Muscle layer of colon (tissue), 2 donors: ENCODE data around the gene ATG3.
A peak's percentile ranks its signal among the peaks of the same experiment; 100 is the strongest.
"Not testable (repeated sequence)": the region's sequence is repeated elsewhere in the genome, so short reads cannot be mapped to it uniquely, and the experiment has no call there.

Experiments
- H3K27ac ChIP-seq: one replicate; pipeline ENCODE4 v1.7.0; 2013; ENCODE audit warnings: low read depth, mild to moderate bottlenecking, low read length, moderate library complexity
- H3K27me3 ChIP-seq, 2 donors: one replicate each; pipeline ENCODE4 v1.7.0; 2013; ENCODE audit warnings: low read length in 2 of 2, mild to moderate bottlenecking in 2 of 2; ENCODE audit not compliant: insufficient read depth in 2 of 2, control insufficient read depth in 1 of 2
- H3K36me3 ChIP-seq: one replicate; pipeline ENCODE4 v1.7.0; 2013; ENCODE audit warnings: mild to moderate bottlenecking, low read length; ENCODE audit not compliant: insufficient read depth
- H3K4me1 ChIP-seq: one replicate; pipeline ENCODE4 v1.7.0; 2013; ENCODE audit warnings: mild to moderate bottlenecking, low read length; ENCODE audit not compliant: insufficient read depth
- H3K4me3 ChIP-seq, 2 donors: one replicate each; pipeline ENCODE4 v1.7.0; 2013; ENCODE audit warnings: low read length in 2 of 2, low read depth in 1 of 2, mild to moderate bottlenecking in 1 of 2, moderate library complexity in 1 of 2
- H3K9ac ChIP-seq: one replicate; pipeline ENCODE4 v1.7.0; 2013; ENCODE audit warnings: low read length
- H3K9me3 ChIP-seq: one replicate; pipeline ENCODE4 v1.7.0; 2013; ENCODE audit warnings: mild to moderate bottlenecking, low read length
- donor health status: abdominal sarcoma.
- donor health status: Adenocarcinoma of cecum.

The ATG3 gene

DNA sequence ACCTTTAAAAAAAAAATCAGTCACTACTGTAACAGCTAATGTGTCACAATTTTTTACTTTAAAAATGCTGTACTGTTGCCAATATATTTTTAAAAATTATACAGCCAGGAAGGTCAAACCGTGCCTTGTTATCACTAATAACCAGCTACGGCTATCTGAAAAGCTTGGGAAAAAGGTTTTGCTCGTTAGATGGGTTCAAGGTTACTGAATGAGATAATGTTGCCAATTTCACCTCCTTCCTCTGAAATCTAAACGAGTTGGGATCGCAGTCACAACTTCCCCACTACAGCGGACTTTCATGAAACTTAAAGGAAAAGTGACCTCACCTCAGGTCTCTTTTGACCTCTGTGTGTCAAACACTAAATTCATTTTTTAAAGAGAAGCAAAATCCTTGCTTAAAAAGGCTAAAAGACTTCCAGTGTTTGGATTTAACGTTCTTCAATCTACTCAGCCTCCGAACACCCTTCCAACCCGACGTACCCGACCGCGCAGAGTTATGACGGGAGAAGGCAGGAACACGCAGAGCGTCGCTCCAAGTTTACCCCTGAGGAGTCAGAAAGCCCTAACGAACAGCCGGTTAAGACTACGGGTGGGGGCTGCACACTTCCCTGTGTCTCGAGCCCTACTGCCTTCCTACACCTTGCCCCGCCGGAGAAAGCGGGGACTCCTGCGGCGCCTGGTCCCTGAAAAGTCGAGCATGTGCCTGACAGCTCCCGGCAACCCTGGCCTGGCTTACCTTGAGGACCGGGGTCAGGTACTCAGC lies 860 bp downstream of the ATG3 start:
- Histone ChIP-seq H3K9ac (peak overlapping the region; percentile 69), H3K4me1 (peaks cover 30% of the 10 kb centered on the region), H3K4me3 (peak overlapping the region; percentile 72 to 89), H3K9me3 (no peaks in the 10 kb centered on the region), H3K27me3 (no peaks in the 10 kb centered on the region), H3K36me3 (peaks cover 9% of the 10 kb centered on the region), H3K27ac (peak overlapping the region; percentile 62)

DNA sequence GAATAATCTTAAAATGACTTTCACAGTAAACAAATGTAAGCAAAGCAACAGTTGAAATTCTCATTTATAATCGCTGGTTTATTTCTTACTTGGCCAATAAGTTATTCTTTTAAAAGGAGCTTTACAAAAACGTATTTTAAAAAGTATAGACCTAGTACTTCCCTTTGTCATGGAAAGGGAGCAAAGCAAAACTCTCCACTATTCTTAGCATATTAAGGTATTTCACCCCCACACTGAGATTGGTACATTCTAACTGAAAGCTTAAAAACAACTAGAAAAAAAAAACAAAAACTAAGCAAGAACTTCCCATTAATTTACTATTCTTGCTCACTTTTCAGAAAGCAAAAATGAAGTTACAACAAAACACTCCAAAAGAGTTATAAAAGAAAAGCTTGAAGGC lies 1.5 kb downstream of the ATG3 start:
- Histone ChIP-seq H3K27me3 (no peaks in the 10 kb centered on the region), H3K4me3 (peak overlapping the region; percentile 72 to 89), H3K4me1 (peaks cover 30% of the 10 kb centered on the region), H3K27ac (no peak overlapping the region), H3K9ac (peak overlapping the region; percentile 69), H3K9me3 (no peaks in the 10 kb centered on the region), H3K36me3 (peaks cover 9% of the 10 kb centered on the region)

DNA sequence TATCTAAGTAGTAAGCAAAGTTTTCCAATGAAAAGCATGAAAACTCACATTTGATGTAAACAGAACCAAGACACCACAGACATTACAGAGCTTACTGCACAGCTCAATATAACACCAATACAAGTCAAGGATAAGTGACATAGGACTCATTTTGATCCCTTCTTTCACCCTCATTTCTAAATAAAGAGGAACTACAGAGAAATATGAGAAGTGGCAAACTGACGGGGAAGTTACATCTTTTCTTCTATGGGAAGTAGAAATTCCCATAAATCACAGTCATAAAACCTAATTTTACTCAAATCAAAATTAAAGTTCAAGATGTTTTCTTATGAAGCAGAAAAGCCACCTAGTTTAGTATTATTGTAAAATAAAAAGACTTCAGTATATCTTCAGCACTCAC lies 3.8 kb downstream of the ATG3 start:
- H3K27ac ChIP-seq: no peak overlapping the region

DNA sequence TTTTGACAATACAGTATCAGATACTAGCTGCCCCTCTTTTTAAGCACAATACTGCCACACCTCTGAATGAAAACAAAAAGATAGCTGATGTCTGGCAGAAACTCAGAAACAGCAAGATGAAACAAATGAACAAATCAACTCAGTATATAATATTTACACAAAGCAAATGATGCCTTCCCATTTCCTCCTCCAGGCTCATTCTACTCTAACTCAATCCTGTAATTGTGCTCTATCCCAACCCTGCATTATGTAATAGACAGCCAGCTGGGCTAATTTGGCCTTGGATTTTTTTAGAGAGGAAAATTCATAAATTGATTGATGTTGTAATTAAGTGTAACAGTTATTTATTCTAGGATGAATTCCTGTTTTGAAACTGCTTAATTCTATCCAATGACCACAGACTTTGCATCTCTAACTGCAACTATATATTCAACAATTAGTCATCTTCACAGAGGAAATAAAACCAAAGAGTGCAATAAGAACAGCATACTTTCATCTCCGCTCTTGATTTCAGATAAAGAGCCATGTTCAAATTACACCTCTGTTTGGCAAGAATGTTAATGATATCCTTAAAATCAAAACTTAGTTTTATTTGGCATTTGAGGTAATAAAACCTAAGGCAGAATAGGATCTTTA lies 6.1 kb downstream of the ATG3 start:
- H3K27ac ChIP-seq: no peak overlapping the region
- no peak overlapping the region for H3K4me3 ChIP-seq

More for the DNA sequence above, 3.8 kb downstream of the ATG3 start:
- H3K36me3 ChIP-seq: peaks cover 5% of the 10 kb centered on the region
- no peak overlapping the region for H3K9ac ChIP-seq
- H3K9me3 ChIP-seq: no peaks in the 10 kb centered on the region
- no peaks in the 10 kb centered on the region for H3K27me3 ChIP-seq
- peaks cover 22% of the 10 kb centered on the region for H3K4me1 ChIP-seq
- no peak overlapping the region for H3K4me3 ChIP-seq

DNA sequence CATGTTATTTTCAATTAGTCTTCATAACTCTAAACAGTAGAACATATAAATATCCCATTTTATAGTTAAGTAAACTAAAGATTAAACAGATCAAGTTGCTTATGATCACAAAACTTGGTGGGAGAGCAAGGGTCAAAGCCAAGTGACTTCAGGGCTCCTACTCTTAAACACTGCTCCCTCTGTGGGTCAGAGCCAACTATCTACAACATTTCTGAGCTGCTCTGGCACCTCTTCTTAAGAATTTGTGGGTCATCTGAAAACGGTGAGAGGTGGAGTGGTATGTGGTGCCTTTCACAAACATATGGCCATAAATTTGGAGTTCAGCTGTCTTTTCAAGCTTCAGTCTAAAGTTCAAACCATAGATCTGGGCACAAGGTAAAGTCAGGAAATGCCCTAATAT lies 10.9 kb downstream of the ATG3 start:
- no peaks in the 10 kb centered on the region for H3K9me3 ChIP-seq
- H3K4me1 ChIP-seq: peaks cover 5% of the 10 kb centered on the region
- H3K27ac ChIP-seq: no peak overlapping the region
- H3K9ac ChIP-seq: no peak overlapping the region
- H3K4me3 ChIP-seq: no peak overlapping the region
- no peaks in the 10 kb centered on the region for H3K27me3 ChIP-seq
- H3K36me3 ChIP-seq: peaks cover 26% of the 10 kb centered on the region

More for the DNA sequence above, 6.1 kb downstream of the ATG3 start:
- Histone ChIP-seq H3K4me1 (peaks cover 25% of the 10 kb centered on the region), H3K9ac (no peak overlapping the region), H3K27me3 (no peaks in the 10 kb centered on the region), H3K9me3 (no peaks in the 10 kb centered on the region), H3K36me3 (peaks cover 5% of the 10 kb centered on the region)

DNA sequence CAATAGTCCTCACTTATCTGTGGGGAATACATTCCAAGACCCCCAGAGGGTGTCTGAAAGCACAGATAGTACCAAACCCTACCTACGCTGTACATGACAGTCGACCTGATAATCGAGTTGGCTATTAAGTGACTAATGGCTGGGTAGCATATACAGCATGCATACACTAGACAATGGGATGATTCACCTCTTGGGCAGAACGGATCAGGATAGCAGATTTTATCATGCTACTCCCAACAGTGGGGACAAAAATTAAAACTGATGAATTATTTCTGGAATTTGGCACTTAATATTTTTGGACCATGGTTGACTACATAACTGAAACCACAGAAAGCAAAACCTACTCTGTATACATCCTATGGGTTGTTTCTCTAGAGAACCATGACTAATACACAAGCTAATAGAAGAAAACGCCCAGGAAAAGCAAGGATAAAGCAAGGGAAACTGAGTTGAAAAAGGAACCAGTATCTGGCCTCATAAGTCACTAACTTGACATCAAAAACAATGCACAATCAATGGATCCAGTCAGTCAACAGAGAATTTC lies 15.5 kb downstream of the ATG3 start:
- no peaks in the 10 kb centered on the region for H3K9me3 ChIP-seq
- no peak overlapping the region for H3K4me3 ChIP-seq
- peaks cover 36% of the 10 kb centered on the region for H3K36me3 ChIP-seq
- H3K27me3 ChIP-seq: no peaks in the 10 kb centered on the region
- no peak overlapping the region for H3K9ac ChIP-seq
- no peak overlapping the region for H3K27ac ChIP-seq
- H3K4me1 ChIP-seq: peaks cover 5% of the 10 kb centered on the region

DNA sequence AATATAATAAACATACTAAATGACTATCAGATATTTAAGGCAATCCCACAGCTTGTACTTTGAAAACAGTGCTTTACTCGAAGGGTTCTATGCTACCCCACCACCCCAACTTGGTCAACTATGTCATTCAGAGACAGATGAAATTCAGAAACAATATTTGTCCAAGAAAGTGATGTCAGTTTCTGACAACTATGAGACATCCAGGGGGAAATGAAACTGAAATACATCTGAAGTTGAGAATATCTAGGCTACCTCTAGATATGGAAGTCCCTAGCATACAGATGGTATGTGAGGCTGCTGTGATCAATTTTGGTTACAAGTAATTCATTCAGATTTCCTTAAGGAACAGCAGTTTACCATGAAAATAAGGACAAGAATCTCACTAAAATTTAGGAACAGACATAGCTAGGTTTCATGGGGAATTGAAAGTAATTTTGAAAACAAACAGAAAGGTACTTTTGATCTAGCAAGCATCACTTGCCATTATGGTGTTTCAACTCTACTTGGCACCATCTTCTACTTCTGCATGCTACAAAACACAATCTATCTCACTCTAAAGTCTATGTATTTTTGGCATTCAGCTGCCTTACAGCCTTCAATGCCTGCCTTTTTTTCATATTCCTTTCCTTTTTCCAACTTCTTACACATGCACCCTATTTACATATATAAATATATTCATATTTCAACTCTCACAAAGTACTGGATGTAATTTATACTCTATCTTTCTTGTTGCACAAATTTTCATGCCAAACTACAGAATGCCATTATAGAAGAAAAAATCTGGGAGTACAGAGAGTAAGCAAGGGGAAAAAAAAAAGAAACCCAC lies 21.7 kb downstream of the ATG3 start:
- no peaks in the 10 kb centered on the region for H3K9me3 ChIP-seq
- no peaks in the 10 kb centered on the region for H3K4me1 ChIP-seq
- peaks cover 18% of the 10 kb centered on the region for H3K36me3 ChIP-seq
- H3K27ac ChIP-seq: no peak overlapping the region
- H3K9ac ChIP-seq: no peak overlapping the region
- H3K27me3 ChIP-seq: no peaks in the 10 kb centered on the region
- H3K4me3 ChIP-seq: no peak overlapping the region

DNA sequence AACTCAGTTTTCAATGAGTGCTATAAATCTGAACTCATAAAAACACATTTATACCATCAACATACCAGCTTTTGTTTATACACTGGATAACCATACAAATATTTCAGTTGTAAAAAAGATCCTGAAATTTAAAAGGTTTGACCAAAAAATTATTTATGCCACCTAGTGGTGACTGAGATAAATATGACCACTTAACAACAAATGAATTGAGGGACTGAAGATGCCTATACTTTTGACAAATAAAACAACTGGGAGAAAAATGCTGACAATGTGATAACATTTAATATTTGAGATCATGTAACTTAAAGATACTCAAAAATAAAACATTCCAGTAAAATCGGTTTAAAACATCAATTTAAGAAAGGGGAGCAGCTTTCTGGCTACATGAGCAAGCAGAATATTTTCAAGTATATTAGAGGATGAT lies 30.4 kb downstream of the ATG3 start:
- Histone ChIP-seq H3K4me1 (no peaks in the 10 kb centered on the region), H3K36me3 (peaks cover 32% of the 10 kb centered on the region), H3K4me3 (no peak overlapping the region), H3K27ac (no peak overlapping the region), H3K9me3 (no peaks in the 10 kb centered on the region), H3K27me3 (no peaks in the 10 kb centered on the region), H3K9ac (no peak overlapping the region)

DNA sequence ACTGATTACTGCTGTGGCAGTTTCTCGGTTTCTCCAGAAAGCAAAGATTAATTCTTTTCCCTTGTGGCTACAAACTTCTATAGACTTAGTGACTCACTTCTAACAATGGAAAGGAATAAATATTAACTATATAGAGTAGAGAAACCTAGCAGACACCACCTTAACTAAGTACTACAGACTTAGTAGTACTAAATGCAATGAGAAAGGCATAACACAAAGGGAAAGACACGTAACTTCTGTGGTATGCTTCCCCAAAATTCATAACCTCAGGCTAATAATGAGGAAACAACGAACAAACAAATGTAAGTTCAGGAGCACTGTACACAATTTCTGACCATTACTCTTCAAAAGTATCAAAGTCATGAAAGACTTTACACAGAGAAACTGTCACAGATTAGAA lies 31.2 kb downstream of the ATG3 start:
- Histone ChIP-seq H3K36me3 (peaks cover 32% of the 10 kb centered on the region), H3K27me3 (no peaks in the 10 kb centered on the region)

DNA sequence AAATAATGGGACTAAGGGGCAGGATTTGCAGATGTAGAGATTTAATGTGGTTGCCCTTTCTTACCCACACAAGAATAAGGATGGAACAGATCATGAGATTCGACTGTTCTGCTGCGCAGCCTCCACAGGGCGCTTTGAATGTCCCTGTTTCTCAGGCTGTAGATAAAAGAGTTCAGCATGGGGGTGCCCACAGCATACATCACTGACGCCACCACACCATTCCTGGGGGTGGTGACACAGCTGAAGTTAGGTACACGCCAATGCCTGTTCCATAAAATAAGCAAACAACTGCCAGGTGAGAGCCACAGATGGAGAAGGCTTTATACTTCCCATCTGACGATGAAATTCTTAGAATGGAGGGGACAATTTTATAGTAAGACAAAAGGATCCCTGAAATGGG lies 37.6 kb downstream of the ATG3 start:
- H3K9ac ChIP-seq, H3K9me3 ChIP-seq, H3K4me1 ChIP-seq, H3K4me3 ChIP-seq, H3K27me3 ChIP-seq, H3K27ac ChIP-seq: not testable (repeated sequence)
- peaks cover 15% of the 10 kb centered on the region for H3K36me3 ChIP-seq

More for the DNA sequence above, 31.2 kb downstream of the ATG3 start:
- no peak overlapping the region for H3K9ac ChIP-seq
- H3K4me3 ChIP-seq: no peak overlapping the region
- H3K27ac ChIP-seq: no peak overlapping the region
- H3K4me1 ChIP-seq: no peaks in the 10 kb centered on the region
- H3K9me3 ChIP-seq: no peaks in the 10 kb centered on the region

DNA sequence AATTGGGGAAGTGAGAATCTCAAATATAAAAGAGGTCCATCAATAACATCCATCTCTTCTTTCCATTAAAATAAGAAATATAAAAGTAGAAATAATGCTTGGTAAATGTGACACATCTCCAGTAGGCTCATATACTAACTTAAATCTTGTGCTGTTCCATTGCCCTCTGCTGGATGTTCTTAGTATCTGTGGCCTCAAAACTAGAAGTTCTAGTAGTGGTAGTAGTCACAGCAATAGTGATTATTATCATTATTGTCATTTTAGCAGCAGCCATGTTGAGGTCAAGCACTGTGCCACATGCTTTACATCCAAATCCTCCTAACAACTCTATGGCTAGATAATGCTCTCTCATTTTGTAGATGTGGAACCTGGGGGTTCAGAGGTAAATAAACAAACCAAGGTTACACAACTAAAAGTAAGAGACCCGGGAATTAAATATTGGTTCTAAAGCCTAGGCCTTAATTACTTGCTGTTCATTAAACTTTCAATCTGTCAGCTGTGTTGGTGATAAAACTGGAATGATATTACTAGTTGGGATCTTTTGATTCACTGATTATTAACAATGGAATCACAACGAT lies 42.2 kb downstream of the ATG3 start:
- Histone ChIP-seq H3K27me3 (no peaks in the 10 kb centered on the region), H3K36me3 (peaks cover 5% of the 10 kb centered on the region), H3K27ac (no peak overlapping the region), H3K4me3 (no peak overlapping the region), H3K9me3 (no peaks in the 10 kb centered on the region), H3K4me1 (no peaks in the 10 kb centered on the region), H3K9ac (no peak overlapping the region)
